ENCODE data around the gene TMEM214.

DNA sequence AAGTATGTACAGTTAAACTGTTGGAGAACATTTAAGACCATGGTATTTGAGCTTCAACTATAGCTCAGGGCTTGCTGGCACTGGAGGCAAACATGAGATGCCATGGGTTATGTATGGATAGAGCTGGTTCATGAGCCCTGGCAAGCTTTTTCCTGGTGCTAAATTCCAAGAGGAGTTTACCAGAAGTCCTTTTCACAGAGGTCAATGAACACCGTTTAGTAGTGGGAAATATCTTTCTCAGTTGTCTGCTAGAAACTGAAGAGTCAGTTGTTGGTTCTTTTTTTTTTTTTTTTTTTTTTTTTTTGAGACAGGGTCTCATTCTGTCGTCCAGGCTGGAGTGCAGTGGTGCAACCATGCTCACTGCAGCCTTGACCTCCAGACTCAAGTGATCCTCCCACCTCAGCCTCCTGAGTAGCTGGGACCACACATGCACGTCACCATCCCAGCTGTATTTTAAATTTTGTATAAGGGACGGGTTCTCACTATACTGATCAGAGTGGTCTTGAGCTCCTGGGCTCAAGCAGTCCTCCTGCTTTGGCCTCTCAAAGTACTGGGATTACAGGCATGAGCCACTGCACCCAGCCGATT lies 55.2 kb downstream of the TMEM214 start:
- TF ChIP-seq POLR2AphosphoS5 (IDR thresholded peaks at IDR 0.05) (no peak), RAD21 (conservative IDR thresholded peaks at IDR 0.05) (no peak), EZH2 (IDR thresholded peaks at IDR 0.05; ENCODE audit: borderline replicate concordance, insufficient read depth, low read length, poor library complexity, severe bottlenecking) (no peak)
- TF ChIP-seq, protein P1, sequence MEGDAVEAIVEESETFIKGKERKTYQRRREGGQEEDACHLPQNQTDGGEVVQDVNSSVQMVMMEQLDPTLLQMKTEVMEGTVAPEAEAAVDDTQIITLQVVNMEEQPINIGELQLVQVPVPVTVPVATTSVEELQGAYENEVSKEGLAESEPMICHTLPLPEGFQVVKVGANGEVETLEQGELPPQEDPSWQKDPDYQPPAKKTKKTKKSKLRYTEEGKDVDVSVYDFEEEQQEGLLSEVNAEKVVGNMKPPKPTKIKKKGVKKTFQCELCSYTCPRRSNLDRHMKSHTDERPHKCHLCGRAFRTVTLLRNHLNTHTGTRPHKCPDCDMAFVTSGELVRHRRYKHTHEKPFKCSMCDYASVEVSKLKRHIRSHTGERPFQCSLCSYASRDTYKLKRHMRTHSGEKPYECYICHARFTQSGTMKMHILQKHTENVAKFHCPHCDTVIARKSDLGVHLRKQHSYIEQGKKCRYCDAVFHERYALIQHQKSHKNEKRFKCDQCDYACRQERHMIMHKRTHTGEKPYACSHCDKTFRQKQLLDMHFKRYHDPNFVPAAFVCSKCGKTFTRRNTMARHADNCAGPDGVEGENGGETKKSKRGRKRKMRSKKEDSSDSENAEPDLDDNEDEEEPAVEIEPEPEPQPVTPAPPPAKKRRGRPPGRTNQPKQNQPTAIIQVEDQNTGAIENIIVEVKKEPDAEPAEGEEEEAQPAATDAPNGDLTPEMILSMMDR (IDR thresholded peaks at IDR 0.05; ENCODE audit: poor library complexity, severe bottlenecking) = no peak
- TF ChIP-seq, protein P2, sequence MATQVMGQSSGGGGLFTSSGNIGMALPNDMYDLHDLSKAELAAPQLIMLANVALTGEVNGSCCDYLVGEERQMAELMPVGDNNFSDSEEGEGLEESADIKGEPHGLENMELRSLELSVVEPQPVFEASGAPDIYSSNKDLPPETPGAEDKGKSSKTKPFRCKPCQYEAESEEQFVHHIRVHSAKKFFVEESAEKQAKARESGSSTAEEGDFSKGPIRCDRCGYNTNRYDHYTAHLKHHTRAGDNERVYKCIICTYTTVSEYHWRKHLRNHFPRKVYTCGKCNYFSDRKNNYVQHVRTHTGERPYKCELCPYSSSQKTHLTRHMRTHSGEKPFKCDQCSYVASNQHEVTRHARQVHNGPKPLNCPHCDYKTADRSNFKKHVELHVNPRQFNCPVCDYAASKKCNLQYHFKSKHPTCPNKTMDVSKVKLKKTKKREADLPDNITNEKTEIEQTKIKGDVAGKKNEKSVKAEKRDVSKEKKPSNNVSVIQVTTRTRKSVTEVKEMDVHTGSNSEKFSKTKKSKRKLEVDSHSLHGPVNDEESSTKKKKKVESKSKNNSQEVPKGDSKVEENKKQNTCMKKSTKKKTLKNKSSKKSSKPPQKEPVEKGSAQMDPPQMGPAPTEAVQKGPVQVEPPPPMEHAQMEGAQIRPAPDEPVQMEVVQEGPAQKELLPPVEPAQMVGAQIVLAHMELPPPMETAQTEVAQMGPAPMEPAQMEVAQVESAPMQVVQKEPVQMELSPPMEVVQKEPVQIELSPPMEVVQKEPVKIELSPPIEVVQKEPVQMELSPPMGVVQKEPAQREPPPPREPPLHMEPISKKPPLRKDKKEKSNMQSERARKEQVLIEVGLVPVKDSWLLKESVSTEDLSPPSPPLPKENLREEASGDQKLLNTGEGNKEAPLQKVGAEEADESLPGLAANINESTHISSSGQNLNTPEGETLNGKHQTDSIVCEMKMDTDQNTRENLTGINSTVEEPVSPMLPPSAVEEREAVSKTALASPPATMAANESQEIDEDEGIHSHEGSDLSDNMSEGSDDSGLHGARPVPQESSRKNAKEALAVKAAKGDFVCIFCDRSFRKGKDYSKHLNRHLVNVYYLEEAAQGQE (IDR thresholded peaks at IDR 0.05; ENCODE audit: borderline replicate concordance) = no peak
